ENCODE measurements around the gene PRLR.

PRLR gene

GRCh38 chr5:35161652-35162273, 68.5 kb downstream of the PRLR start:
- no peak for TF ChIP-seq CTCF (IDR thresholded peaks at IDR 0.05; ENCODE audit: low read depth, low read length)
- in situ Hi-C loops (cut with HindIII; ENCODE audit: low sequenced_read_pairs) = no loop called here
- DNase-seq (ENCODE audit: low read depth, low spot score) = no peak
- no peak overlapping the region for H3K4me3 ChIP-seq (ENCODE audit: low read depth, low read length)

- in situ Hi-C loops (cut with HindIII; ENCODE audit: low sequenced_read_pairs) = no loop called here
- DNase-seq (ENCODE audit: low read depth, low spot score) = no peak
- no peak for TF ChIP-seq CTCF (IDR thresholded peaks at IDR 0.05; ENCODE audit: low read depth, low read length)
- H3K4me3 ChIP-seq (ENCODE audit: low read depth, low read length) = no peak overlapping the region
Measured at GRCh38 chr5:35160486-35161116, 69.7 kb downstream of the PRLR start.

GRCh38 chr5:35159370-35159742, 70.9 kb downstream of the PRLR start:
- in situ Hi-C loops (cut with HindIII; ENCODE audit: low sequenced_read_pairs) = no loop called here
- H3K4me3 ChIP-seq (ENCODE audit: low read depth, low read length) = no peak overlapping the region
- TF ChIP-seq CTCF (IDR thresholded peaks at IDR 0.05; ENCODE audit: low read depth, low read length) = no peak
- DNase-seq (ENCODE audit: low read depth, low spot score) = no peak

- no peak for TF ChIP-seq CTCF (IDR thresholded peaks at IDR 0.05; ENCODE audit: low read depth, low read length)
- H3K4me3 ChIP-seq (ENCODE audit: low read depth, low read length) = no peak overlapping the region
- in situ Hi-C loops (cut with HindIII; ENCODE audit: low sequenced_read_pairs) = no loop called here
- DNase-seq (ENCODE audit: low read depth, low spot score) = no peak
Measured at GRCh38 chr5:35158622-35159369, 71.5 kb downstream of the PRLR start.

GRCh38 chr5:35158204-35158603, 72.1 kb downstream of the PRLR start:
- in situ Hi-C loops (cut with HindIII; ENCODE audit: low sequenced_read_pairs) = no loop called here
- TF ChIP-seq CTCF (IDR thresholded peaks at IDR 0.05; ENCODE audit: low read depth, low read length) = no peak
- H3K4me3 ChIP-seq (ENCODE audit: low read depth, low read length) = no peak overlapping the region
- DNase-seq (ENCODE audit: low read depth, low spot score) = no peak

- no peak overlapping the region for H3K4me3 ChIP-seq (ENCODE audit: low read depth, low read length)
- DNase-seq (ENCODE audit: low read depth, low spot score) = no peak
- in situ Hi-C loops (cut with HindIII; ENCODE audit: low sequenced_read_pairs) = no loop called here
- no peak for TF ChIP-seq CTCF (IDR thresholded peaks at IDR 0.05; ENCODE audit: low read depth, low read length)
Measured at GRCh38 chr5:35153375-35153932, 76.8 kb downstream of the PRLR start.

Measured in astrocyte of the spinal cord (primary cell).